Measurements from ENCODE around the gene NRG2. TPM values are rescaled to one million over a fixed set of nuclear protein-coding genes. Genes with fewer than 3 reads are reported as not detected.

Gene NRG2
- total RNA-seq, 1 experiment from 2014 or later: 0.91 TPM

DNA sequence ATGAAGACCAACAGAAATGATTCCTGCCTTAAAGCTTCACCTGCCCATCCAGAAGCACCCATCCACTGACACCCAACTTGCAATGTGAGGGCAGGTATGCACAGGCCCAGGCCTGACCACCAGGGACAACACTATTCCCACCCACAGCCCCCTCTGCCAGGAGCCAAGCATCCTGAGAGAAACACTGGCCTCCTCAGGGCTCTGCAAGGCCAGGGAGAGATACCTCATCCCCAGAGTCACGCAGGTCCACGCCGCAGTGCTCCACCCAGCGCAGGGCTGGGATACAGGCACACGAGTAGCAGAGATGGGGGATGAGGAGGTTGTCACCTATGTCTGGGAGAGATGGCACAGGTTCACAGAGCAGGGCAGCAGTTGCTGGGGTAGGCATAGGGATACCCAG is 148.1 kb downstream of the NRG2 start:
- no peak for DNase-seq (ENCODE audit: low read depth, low spot score)
- ChIA-PET POLR2A (no interaction called here), RAD21 (ENCODE audit: low non-redundant PET in 1 of 2, low total read pairs in 2 of 2, uncharacterized antibody in 2 of 2, unreplicated experiment in 2 of 2) (no interaction called here), CTCF (no interaction called here)
- intact Hi-C loops (cut with micrococcal nuclease): no loop called here
- Histone ChIP-seq H3K9me2 (ENCODE audit: insufficient read depth) (no peaks in the 10 kb centered on the region), H2AFZ (ENCODE audit: low read depth, low read length, poor library complexity, severe bottlenecking) (no peak overlapping the region), H3K9me3 (ENCODE audit: control insufficient read depth in 1 of 2, insufficient read depth in 1 of 2, low read depth in 1 of 2, low read length in 2 of 2) (no peaks in the 10 kb centered on the region), H3K27me3 (ENCODE audit: insufficient read depth, low read length) (peaks cover 11% of the 10 kb centered on the region; the same call in 1 of the 2 replicates), H3K27ac (ENCODE audit: low read depth, low read length) (no peak overlapping the region), H3K36me3 (ENCODE audit: control insufficient read depth in 1 of 2, insufficient read depth in 2 of 2, low read length in 2 of 2) (no peaks in the 10 kb centered on the region), H4K20me1 (ENCODE audit: insufficient read depth) (no peaks in the 10 kb centered on the region), H3K4me1 (ENCODE audit: control insufficient read depth in 1 of 2, insufficient read depth in 2 of 2, low read length in 2 of 2) (no peaks in the 10 kb centered on the region), H3K79me2 (ENCODE audit: insufficient read depth, low read length) (no peaks in the 10 kb centered on the region), H3K4me2 (ENCODE audit: low read length) (no peak overlapping the region), H3K4me3 (replicated peaks in 1 of 2; ENCODE audit: low read depth in 1 of 2, low read length in 2 of 2) (no peak overlapping the region), H3K9ac (ENCODE audit: low read length) (no peak overlapping the region)
- ATAC-seq: no peak
- BruUV-seq (replicated peaks): no TSS peak
- no peak for TF ChIP-seq ATF3 (IDR thresholded peaks at IDR 0.05)
- no peak for TF ChIP-seq RAD21 (IDR thresholded peaks at IDR 0.05; ENCODE audit: low read depth)
- TF ChIP-seq SIN3A (IDR thresholded peaks at IDR 0.05; ENCODE audit: low read depth): no peak
- TF ChIP-seq TCF7L2 (IDR thresholded peaks at IDR 0.05; ENCODE audit: borderline replicate concordance, extremely low read depth, insufficient read depth, insufficient read length): no peak
- TF ChIP-seq ZFX (IDR thresholded peaks at IDR 0.05): no peak

GRCh38 chr5:139893873-139894272 is 149.2 kb downstream of the NRG2 start:
- no peaks in the 10 kb centered on the region for H3K36me3 ChIP-seq (ENCODE audit: control insufficient read depth in 1 of 2, insufficient read depth in 2 of 2, low read length in 2 of 2)
- no peak overlapping the region for H3K27ac ChIP-seq (ENCODE audit: low read depth, low read length)
- no peaks in the 10 kb centered on the region for H3K9me3 ChIP-seq (ENCODE audit: control insufficient read depth in 1 of 2, insufficient read depth in 1 of 2, low read depth in 1 of 2, low read length in 2 of 2)
- ChIA-PET CTCF (interaction anchor here (1.1 kb wide), 1 partner anchor 75 kb away, joined by 4 read pairs; no protein-coding TSS in a partner anchor), POLR2A (no interaction called here), RAD21 (ENCODE audit: low non-redundant PET in 1 of 2, low total read pairs in 2 of 2, uncharacterized antibody in 2 of 2, unreplicated experiment in 2 of 2) (no interaction called here)
- no peak overlapping the region for H3K9ac ChIP-seq (ENCODE audit: low read length)
- ATAC-seq (no peak), DNase-seq (ENCODE audit: low read depth, low spot score) (no peak)
- intact Hi-C loops (cut with micrococcal nuclease): no loop called here
- H4K20me1 ChIP-seq (ENCODE audit: insufficient read depth): no peaks in the 10 kb centered on the region
- H3K27me3 ChIP-seq (ENCODE audit: insufficient read depth, low read length): peaks cover 11% of the 10 kb centered on the region; the same call in 1 of the 2 replicates
- no peak overlapping the region for H3K4me2 ChIP-seq (ENCODE audit: low read length)
- no peak overlapping the region for H3K4me3 ChIP-seq (replicated peaks in 1 of 2; ENCODE audit: low read depth in 1 of 2, low read length in 2 of 2)
- H3K79me2 ChIP-seq (ENCODE audit: insufficient read depth, low read length): no peaks in the 10 kb centered on the region
- H3K4me1 ChIP-seq (ENCODE audit: control insufficient read depth in 1 of 2, insufficient read depth in 2 of 2, low read length in 2 of 2): no peaks in the 10 kb centered on the region
- no peak overlapping the region for H2AFZ ChIP-seq (ENCODE audit: low read depth, low read length, poor library complexity, severe bottlenecking)
- BruUV-seq (replicated peaks): no TSS peak
- no peaks in the 10 kb centered on the region for H3K9me2 ChIP-seq (ENCODE audit: insufficient read depth)
- TF ChIP-seq JUND (IDR thresholded peaks at IDR 0.05) (no peak), SP1 (IDR thresholded peaks at IDR 0.05; ENCODE audit: low read depth) (no peak), SIN3A (IDR thresholded peaks at IDR 0.05; ENCODE audit: low read depth) (no peak), ZNF274 (IDR thresholded peaks at IDR 0.05; ENCODE audit: low read depth, low read length) (no peak), POLR2AphosphoS5 (IDR thresholded peaks at IDR 0.05; ENCODE audit: low read depth, low read length) (no peak), EGR1 (IDR thresholded peaks at IDR 0.05; ENCODE audit: low read depth) (no peak), FOSL1 (IDR thresholded peaks at IDR 0.05; ENCODE audit: low read depth) (no peak), TCF7L2 (IDR thresholded peaks at IDR 0.05; ENCODE audit: borderline replicate concordance, extremely low read depth, insufficient read depth, insufficient read length) (no peak), ATF3 (IDR thresholded peaks at IDR 0.05) (no peak), POLR2A (IDR thresholded peaks at IDR 0.05; ENCODE audit: borderline replicate concordance, extremely low read depth, insufficient read depth, insufficient read length) (no peak), SRF (IDR thresholded peaks at IDR 0.05; ENCODE audit: low read depth) (no peak), CBX3 (IDR thresholded peaks at IDR 0.05; ENCODE audit: low read depth) (no peak), CEBPB (IDR thresholded peaks at IDR 0.05; ENCODE audit: low read depth) (no peak), ZFX (IDR thresholded peaks at IDR 0.05) (no peak)
- TF ChIP-seq, protein P1, sequence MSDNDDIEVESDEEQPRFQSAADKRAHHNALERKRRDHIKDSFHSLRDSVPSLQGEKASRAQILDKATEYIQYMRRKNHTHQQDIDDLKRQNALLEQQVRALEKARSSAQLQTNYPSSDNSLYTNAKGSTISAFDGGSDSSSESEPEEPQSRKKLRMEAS (IDR thresholded peaks at IDR 0.05): no peak
- TF ChIP-seq, protein P2, sequence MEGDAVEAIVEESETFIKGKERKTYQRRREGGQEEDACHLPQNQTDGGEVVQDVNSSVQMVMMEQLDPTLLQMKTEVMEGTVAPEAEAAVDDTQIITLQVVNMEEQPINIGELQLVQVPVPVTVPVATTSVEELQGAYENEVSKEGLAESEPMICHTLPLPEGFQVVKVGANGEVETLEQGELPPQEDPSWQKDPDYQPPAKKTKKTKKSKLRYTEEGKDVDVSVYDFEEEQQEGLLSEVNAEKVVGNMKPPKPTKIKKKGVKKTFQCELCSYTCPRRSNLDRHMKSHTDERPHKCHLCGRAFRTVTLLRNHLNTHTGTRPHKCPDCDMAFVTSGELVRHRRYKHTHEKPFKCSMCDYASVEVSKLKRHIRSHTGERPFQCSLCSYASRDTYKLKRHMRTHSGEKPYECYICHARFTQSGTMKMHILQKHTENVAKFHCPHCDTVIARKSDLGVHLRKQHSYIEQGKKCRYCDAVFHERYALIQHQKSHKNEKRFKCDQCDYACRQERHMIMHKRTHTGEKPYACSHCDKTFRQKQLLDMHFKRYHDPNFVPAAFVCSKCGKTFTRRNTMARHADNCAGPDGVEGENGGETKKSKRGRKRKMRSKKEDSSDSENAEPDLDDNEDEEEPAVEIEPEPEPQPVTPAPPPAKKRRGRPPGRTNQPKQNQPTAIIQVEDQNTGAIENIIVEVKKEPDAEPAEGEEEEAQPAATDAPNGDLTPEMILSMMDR (IDR thresholded peaks at IDR 0.05 in 2 of 3, conservative IDR thresholded peaks at IDR 0.05 in 1 of 3; ENCODE audit: borderline replicate concordance in 1 of 3, insufficient read depth in 1 of 3, low read depth in 2 of 3, low read length in 2 of 3): no peak
- TF ChIP-seq, protein P3, sequence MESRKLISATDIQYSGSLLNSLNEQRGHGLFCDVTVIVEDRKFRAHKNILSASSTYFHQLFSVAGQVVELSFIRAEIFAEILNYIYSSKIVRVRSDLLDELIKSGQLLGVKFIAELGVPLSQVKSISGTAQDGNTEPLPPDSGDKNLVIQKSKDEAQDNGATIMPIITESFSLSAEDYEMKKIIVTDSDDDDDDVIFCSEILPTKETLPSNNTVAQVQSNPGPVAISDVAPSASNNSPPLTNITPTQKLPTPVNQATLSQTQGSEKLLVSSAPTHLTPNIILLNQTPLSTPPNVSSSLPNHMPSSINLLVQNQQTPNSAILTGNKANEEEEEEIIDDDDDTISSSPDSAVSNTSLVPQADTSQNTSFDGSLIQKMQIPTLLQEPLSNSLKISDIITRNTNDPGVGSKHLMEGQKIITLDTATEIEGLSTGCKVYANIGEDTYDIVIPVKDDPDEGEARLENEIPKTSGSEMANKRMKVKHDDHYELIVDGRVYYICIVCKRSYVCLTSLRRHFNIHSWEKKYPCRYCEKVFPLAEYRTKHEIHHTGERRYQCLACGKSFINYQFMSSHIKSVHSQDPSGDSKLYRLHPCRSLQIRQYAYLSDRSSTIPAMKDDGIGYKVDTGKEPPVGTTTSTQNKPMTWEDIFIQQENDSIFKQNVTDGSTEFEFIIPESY (IDR thresholded peaks at IDR 0.05; ENCODE audit: extremely low read depth, insufficient replicate concordance, low read length): no peak
